ENCODE data around the gene UCP1. TPM values are rescaled to one million over a fixed set of nuclear protein-coding genes. Genes with fewer than 3 reads are reported as not detected.

UCP1 gene
- total and polyA plus RNA-seq, 8 donors: 0.47 to 0.99 (median 0.57) TPM; not detected in 2

- H3K36me3 ChIP-seq: no peaks in the 10 kb centered on the region
- H3K9me3 ChIP-seq: no peaks in the 10 kb centered on the region
- no peaks in the 10 kb centered on the region for H3K4me1 ChIP-seq
- ATAC-seq (no peak), DNase-seq (peak in 1 of 4 donors; percentile 71)
- TF ChIP-seq CTCF (IDR thresholded peaks at IDR 0.05): no peak
- no peak overlapping the region for H3K4me3 ChIP-seq
- H3K27ac ChIP-seq: no peak overlapping the region
- H3K27me3 ChIP-seq: peaks cover 22 to 54% of the 10 kb centered on the region in 2 donors
- intact Hi-C loops (cut with DNase I): no loop called here
Observed at GRCh38 chr4:140579278-140579677, 10.5 kb upstream of the UCP1 start.

- no peaks in the 10 kb centered on the region for H3K36me3 ChIP-seq
Observed at GRCh38 chr4:140575489-140575888, 6.7 kb upstream of the UCP1 start.

GRCh38 chr4:140571620-140572019 lies 2.9 kb upstream of the UCP1 start:
- no peak for TF ChIP-seq CTCF (IDR thresholded peaks at IDR 0.05)
- DNase-seq: no peak
- H3K27me3 ChIP-seq: peaks cover 43 to 66% of the 10 kb centered on the region in 2 donors
- peaks cover 0 to 7% of the 10 kb centered on the region in 2 donors for H3K9me3 ChIP-seq
- no peak for ATAC-seq
- no peak overlapping the region for H3K27ac ChIP-seq
- no peaks in the 10 kb centered on the region for H3K36me3 ChIP-seq
- intact Hi-C loops (cut with DNase I): no loop called here
- H3K4me3 ChIP-seq: no peak overlapping the region
- H3K4me1 ChIP-seq: peaks cover 9 to 19% of the 10 kb centered on the region in 2 donors

More at GRCh38 chr4:140575489-140575888, 6.7 kb upstream of the UCP1 start:
- no peak for TF ChIP-seq CTCF (IDR thresholded peaks at IDR 0.05)
- no peak for ATAC-seq
- no peak overlapping the region for H3K4me3 ChIP-seq
- no peaks in the 10 kb centered on the region for H3K4me1 ChIP-seq
- H3K9me3 ChIP-seq: peaks cover 0 to 7% of the 10 kb centered on the region in 2 donors
- DNase-seq: no peak
- no peak overlapping the region for H3K27ac ChIP-seq
- intact Hi-C loops (cut with DNase I): no loop called here
- H3K27me3 ChIP-seq: peaks cover 29 to 66% of the 10 kb centered on the region in 2 donors

GRCh38 chr4:140569307-140569638 lies 512 bp upstream of the UCP1 start:
- no peak for TF ChIP-seq CTCF (IDR thresholded peaks at IDR 0.05)
- H3K27me3 ChIP-seq: peaks cover 45 to 81% of the 10 kb centered on the region in 2 donors

GRCh38 chr4:140559696-140560095 lies 9.1 kb downstream of the UCP1 start:
- TF ChIP-seq CTCF (IDR thresholded peaks at IDR 0.05): no peak
- DNase-seq (peak in 2 of 4 donors; percentile 66 to 81), ATAC-seq (no peak)
- peaks cover 0 to 15% of the 10 kb centered on the region in 2 donors for H3K27me3 ChIP-seq
- intact Hi-C loops (cut with DNase I): no loop called here
- H3K4me1 ChIP-seq: no peaks in the 10 kb centered on the region
- no peak overlapping the region for H3K27ac ChIP-seq
- no peak overlapping the region for H3K4me3 ChIP-seq
- H3K9me3 ChIP-seq: no peaks in the 10 kb centered on the region
- no peaks in the 10 kb centered on the region for H3K36me3 ChIP-seq

More at GRCh38 chr4:140569307-140569638, 512 bp upstream of the UCP1 start:
- H3K4me1 ChIP-seq: peaks cover 9 to 19% of the 10 kb centered on the region in 2 donors
- H3K9me3 ChIP-seq: peaks cover 0 to 7% of the 10 kb centered on the region in 2 donors
- no peak for ATAC-seq
- intact Hi-C loops (cut with DNase I): no loop called here
- H3K4me3 ChIP-seq: peak overlapping the region; percentile 27 to 45
- no peaks in the 10 kb centered on the region for H3K36me3 ChIP-seq
- no peak overlapping the region for H3K27ac ChIP-seq
- no peak for DNase-seq
